PC-3 (cell line): Measurements from ENCODE around the gene TTC12. TPM values are rescaled to one million over a fixed set of nuclear protein-coding genes. Genes with fewer than 3 reads are reported as not detected.

Experiments used
- ATAC-seq: fragments of 200-7000 bp; cut with Tn5 transposase; 2 replicates; pipeline ENCODE4 v1.9.1; 2020; ENCODE audit warnings: mild to moderate bottlenecking, moderate library complexity
- BruUV-seq: library from RNA; stranded (reverse); fragments of 400-500 nt; replicated peaks from 2 replicates; lab custom pipeline; 2021; lab: Mats Ljungman, UMichigan
- CTCF ChIA-PET: fragments of 300-600 bp; sonication (Branson Sonifier 250); formaldehyde crosslinking; loops from one replicate; lab custom pipeline; 2022; ENCODE audit warnings: antibody characterized with exemption; lab: Charles Lee
- POLR2A ChIA-PET: fragments of 300-600 bp; sonication (Branson Sonifier 250); formaldehyde crosslinking; loops from one replicate; lab custom pipeline; 2022; ENCODE audit warnings: antibody characterized with exemption; ENCODE audit not compliant: unreplicated experiment; lab: Charles Lee
- DNase-seq: peaks from one replicate; pipeline ENCODE4 v3.0.0-alpha.2; 2015
- H2AFZ ChIP-seq: fragments of 300-600 bp; sonication (generic); 2 replicates; pipeline ENCODE4 v1.6.0; 2016; ENCODE audit warnings: antibody characterized with exemption, low read length
- H3F3A ChIP-seq: fragments of 300-600 bp; sonication (generic); one replicate; pipeline ENCODE4 v1.6.0; 2017; ENCODE audit warnings: antibody characterized with exemption, low read length, control low read depth, mild to moderate bottlenecking; ENCODE audit not compliant: unreplicated experiment
- H3K27ac ChIP-seq: fragments of 300-600 bp; sonication (generic); 2 replicates; pipeline ENCODE4 v1.5.1; 2016; ENCODE audit warnings: mild to moderate bottlenecking, low read length
- H3K27me3 ChIP-seq: fragments of 300-600 bp; sonication (generic); 2 replicates; pipeline ENCODE4 v1.6.1; 2016; ENCODE audit warnings: low read length, mixed read lengths
- H3K36me3 ChIP-seq: fragments of 300-600 bp; sonication (generic); 2 replicates; pipeline ENCODE4 v1.6.1; 2016; ENCODE audit warnings: low read depth, mixed run types, low read length, mixed read lengths
- H3K4me1 ChIP-seq: fragments of 300-600 bp; sonication (generic); 2 replicates; pipeline ENCODE4 v1.5.1; 2016; ENCODE audit warnings: low read length; ENCODE audit not compliant: insufficient read depth
- H3K4me2 ChIP-seq: fragments of 300-600 bp; sonication (generic); 2 replicates; pipeline ENCODE4 v1.6.0; 2016; ENCODE audit warnings: low read length
- H3K4me3 ChIP-seq: fragments of 300-600 bp; sonication (generic); 2 replicates; pipeline ENCODE4 v1.5.1; 2016; ENCODE audit warnings: mild to moderate bottlenecking, low read length, mixed read lengths
- H3K79me2 ChIP-seq: fragments of 300-600 bp; sonication (generic); 2 replicates; pipeline ENCODE4 v1.6.1; 2017; ENCODE audit warnings: low read length, mixed read lengths
- H3K9ac ChIP-seq: fragments of 300-600 bp; sonication (generic); 2 replicates; pipeline ENCODE4 v1.6.0; 2016; ENCODE audit warnings: mild to moderate bottlenecking, low read length
- H3K9me2 ChIP-seq: fragments of 300-600 bp; sonication (generic); replicated peaks from 2 replicates; pipeline ENCODE4 v1.6.1; 2016; ENCODE audit warnings: mixed run types, low read length, mixed read lengths
- H3K9me3 ChIP-seq: fragments of 300-600 bp; sonication (generic); 2 replicates; pipeline ENCODE4 v1.6.1; 2016; ENCODE audit warnings: low read length, mixed read lengths
- H4K20me1 ChIP-seq: fragments of 300-600 bp; sonication (generic); 2 replicates; pipeline ENCODE4 v1.6.1; 2016; ENCODE audit warnings: low read length, mixed read lengths
- EZH2 ChIP-seq: fragments of 300-600 bp; sonication (generic); IDR thresholded peaks from one replicate; pipeline ENCODE4 v1.6.1; 2017; ENCODE audit warnings: antibody characterized with exemption, mild to moderate bottlenecking, low read length; ENCODE audit not compliant: unreplicated experiment
- EZH2phosphoT487 ChIP-seq: fragments of 300-600 bp; sonication (generic); IDR thresholded peaks from 2 replicates; pipeline ENCODE4 v1.6.1; 2018; ENCODE audit warnings: mild to moderate bottlenecking, antibody characterized with exemption, low read length, borderline replicate concordance
- intact Hi-C: fragments of 100-400 bp; cut with micrococcal nuclease; formaldehyde crosslinking; loops from 2 replicates; pipeline ENCODE4 v1.9.0; 2023
- total RNA-seq: library from RNA; depleted of rRNA; stranded (reverse); fragments of >200 nt; gene quantifications from 2 replicates; pipeline ENCODE4 v1.2.3, GENCODE V29; 2014
- TF ChIP-seq, protein P1 (sequence below): fragments of 300-600 bp; sonication (generic); conservative IDR thresholded peaks from 2 replicates; pipeline ENCODE4 v1.5.1; 2017; ENCODE audit warnings: antibody characterized with exemption, low read depth, mild to moderate bottlenecking, low read length

TTC12 gene
- total RNA-seq, 1 experiment from 2014 or later = 13.1 TPM

GRCh38 chr11:113373306-113373705 lies 58.9 kb downstream of the TTC12 start:
- no peaks in the 10 kb centered on the region for H3K27me3 ChIP-seq
- CTCF ChIA-PET = no interaction called here
- no peaks in the 10 kb centered on the region for H3K9me3 ChIP-seq
- no peak for TF ChIP-seq EZH2
- TF ChIP-seq EZH2phosphoT487 = no peak
- TF ChIP-seq, protein P1, sequence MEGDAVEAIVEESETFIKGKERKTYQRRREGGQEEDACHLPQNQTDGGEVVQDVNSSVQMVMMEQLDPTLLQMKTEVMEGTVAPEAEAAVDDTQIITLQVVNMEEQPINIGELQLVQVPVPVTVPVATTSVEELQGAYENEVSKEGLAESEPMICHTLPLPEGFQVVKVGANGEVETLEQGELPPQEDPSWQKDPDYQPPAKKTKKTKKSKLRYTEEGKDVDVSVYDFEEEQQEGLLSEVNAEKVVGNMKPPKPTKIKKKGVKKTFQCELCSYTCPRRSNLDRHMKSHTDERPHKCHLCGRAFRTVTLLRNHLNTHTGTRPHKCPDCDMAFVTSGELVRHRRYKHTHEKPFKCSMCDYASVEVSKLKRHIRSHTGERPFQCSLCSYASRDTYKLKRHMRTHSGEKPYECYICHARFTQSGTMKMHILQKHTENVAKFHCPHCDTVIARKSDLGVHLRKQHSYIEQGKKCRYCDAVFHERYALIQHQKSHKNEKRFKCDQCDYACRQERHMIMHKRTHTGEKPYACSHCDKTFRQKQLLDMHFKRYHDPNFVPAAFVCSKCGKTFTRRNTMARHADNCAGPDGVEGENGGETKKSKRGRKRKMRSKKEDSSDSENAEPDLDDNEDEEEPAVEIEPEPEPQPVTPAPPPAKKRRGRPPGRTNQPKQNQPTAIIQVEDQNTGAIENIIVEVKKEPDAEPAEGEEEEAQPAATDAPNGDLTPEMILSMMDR = no peak
- POLR2A ChIA-PET = no interaction called here
- ATAC-seq (peak; percentile 70), DNase-seq (peak; percentile 74)
- intact Hi-C loops = no loop called here
- no peaks in the 10 kb centered on the region for H3K79me2 ChIP-seq
- no peak overlapping the region for H3K4me3 ChIP-seq
- BruUV-seq = no TSS peak
- no peaks in the 10 kb centered on the region for H3F3A ChIP-seq
- H3K4me1 ChIP-seq = peaks cover 20% of the 10 kb centered on the region
- H3K4me2 ChIP-seq = no peak overlapping the region
- no peak overlapping the region for H2AFZ ChIP-seq
- H3K9ac ChIP-seq = no peak overlapping the region
- no peaks in the 10 kb centered on the region for H3K9me2 ChIP-seq
- no peaks in the 10 kb centered on the region for H3K36me3 ChIP-seq
- no peaks in the 10 kb centered on the region for H4K20me1 ChIP-seq
- H3K27ac ChIP-seq = no peak overlapping the region

DNA sequence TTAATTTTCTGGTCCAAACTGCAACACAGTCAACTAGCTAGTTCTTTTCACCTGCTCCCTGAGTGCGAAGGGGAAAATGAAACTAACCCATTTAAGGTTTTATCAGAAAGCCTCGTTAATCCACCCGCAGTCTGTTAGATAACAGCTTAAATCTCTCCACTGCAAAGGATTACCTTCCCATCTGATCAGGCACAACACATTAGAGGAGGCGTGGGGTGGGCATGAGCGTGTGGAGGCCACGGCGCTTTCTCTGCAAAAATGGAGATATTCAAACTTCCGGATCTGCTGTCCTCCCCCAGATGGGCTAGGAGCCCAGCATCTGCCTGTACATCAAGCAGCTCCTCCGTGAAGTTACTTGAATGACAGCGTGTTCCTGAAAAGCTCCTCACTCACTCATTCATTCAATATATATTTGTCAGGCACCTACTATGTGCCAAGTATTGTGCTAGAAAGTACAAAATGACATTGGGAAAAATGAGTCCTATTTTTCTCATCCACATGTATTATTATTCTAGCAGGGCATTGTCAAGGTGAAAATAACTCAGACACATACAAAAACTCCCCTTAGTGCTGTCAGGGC lies 59.7 kb downstream of the TTC12 start:
- H3K9ac ChIP-seq = no peak overlapping the region
- H3K4me3 ChIP-seq = no peak overlapping the region
- no peak for TF ChIP-seq EZH2
- TF ChIP-seq EZH2phosphoT487 = no peak
- TF ChIP-seq, protein P1 = no peak
- no peaks in the 10 kb centered on the region for H3K27me3 ChIP-seq
- no TSS peak for BruUV-seq
- CTCF ChIA-PET = no interaction called here
- H4K20me1 ChIP-seq = no peaks in the 10 kb centered on the region
- H3K4me1 ChIP-seq = peaks cover 23% of the 10 kb centered on the region
- ATAC-seq = no peak
- H3K79me2 ChIP-seq = no peaks in the 10 kb centered on the region
- no peak overlapping the region for H3K4me2 ChIP-seq
- no peak overlapping the region for H2AFZ ChIP-seq
- DNase-seq = no peak
- intact Hi-C loops = no loop called here
- no peaks in the 10 kb centered on the region for H3K9me2 ChIP-seq
- H3K9me3 ChIP-seq = no peaks in the 10 kb centered on the region
- H3K27ac ChIP-seq = no peak overlapping the region
- H3K36me3 ChIP-seq = no peaks in the 10 kb centered on the region
- POLR2A ChIA-PET = no interaction called here
- no peaks in the 10 kb centered on the region for H3F3A ChIP-seq

DNA sequence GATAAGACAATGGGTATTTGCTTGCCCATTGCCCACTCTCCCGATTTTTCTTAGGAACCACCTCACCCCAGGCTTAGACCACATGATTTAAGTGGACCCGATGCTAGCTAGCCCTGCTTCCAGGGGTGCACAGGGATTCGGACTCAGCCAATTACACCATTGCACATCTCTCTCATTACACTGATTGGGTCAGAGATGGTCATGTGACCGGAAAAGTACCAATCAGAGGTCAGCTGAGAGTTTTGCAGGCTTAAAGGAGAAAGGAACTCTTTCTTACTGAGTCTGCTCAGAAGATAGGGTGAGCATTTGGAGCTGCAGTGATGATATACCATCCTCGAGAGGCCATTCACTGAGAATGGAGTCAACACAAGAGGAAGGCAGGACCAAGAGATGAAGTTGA lies 61.0 kb downstream of the TTC12 start:
- Histone ChIP-seq H3K4me1 (peaks cover 23% of the 10 kb centered on the region), H3K79me2 (no peaks in the 10 kb centered on the region), H3K36me3 (no peaks in the 10 kb centered on the region), H3K4me3 (no peak overlapping the region), H3F3A (no peaks in the 10 kb centered on the region), H3K9me2 (no peaks in the 10 kb centered on the region), H3K9me3 (no peaks in the 10 kb centered on the region), H3K4me2 (no peak overlapping the region), H3K27ac (no peak overlapping the region), H4K20me1 (no peaks in the 10 kb centered on the region), H3K9ac (no peak overlapping the region), H2AFZ (no peak overlapping the region), H3K27me3 (no peaks in the 10 kb centered on the region)
- no peak for DNase-seq
- BruUV-seq = no TSS peak
- TF ChIP-seq EZH2phosphoT487 (no peak), EZH2 (no peak)
- TF ChIP-seq, protein P1 = no peak
- intact Hi-C loops = no loop called here
- CTCF ChIA-PET = no interaction called here
- no peak for ATAC-seq
- POLR2A ChIA-PET = no interaction called here
